Glomerular visceral epithelial cell (primary cell): ENCODE measurements around the gene IL15RA.

ENCODE experiments used
- DNase-seq: peaks from one replicate; pipeline ENCODE4 v3.0.0-alpha.2; 2016; ENCODE audit errors: extremely low spot score

Gene IL15RA, protein sequence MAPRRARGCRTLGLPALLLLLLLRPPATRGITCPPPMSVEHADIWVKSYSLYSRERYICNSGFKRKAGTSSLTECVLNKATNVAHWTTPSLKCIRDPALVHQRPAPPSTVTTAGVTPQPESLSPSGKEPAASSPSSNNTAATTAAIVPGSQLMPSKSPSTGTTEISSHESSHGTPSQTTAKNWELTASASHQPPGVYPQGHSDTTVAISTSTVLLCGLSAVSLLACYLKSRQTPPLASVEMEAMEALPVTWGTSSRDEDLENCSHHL

DNA sequence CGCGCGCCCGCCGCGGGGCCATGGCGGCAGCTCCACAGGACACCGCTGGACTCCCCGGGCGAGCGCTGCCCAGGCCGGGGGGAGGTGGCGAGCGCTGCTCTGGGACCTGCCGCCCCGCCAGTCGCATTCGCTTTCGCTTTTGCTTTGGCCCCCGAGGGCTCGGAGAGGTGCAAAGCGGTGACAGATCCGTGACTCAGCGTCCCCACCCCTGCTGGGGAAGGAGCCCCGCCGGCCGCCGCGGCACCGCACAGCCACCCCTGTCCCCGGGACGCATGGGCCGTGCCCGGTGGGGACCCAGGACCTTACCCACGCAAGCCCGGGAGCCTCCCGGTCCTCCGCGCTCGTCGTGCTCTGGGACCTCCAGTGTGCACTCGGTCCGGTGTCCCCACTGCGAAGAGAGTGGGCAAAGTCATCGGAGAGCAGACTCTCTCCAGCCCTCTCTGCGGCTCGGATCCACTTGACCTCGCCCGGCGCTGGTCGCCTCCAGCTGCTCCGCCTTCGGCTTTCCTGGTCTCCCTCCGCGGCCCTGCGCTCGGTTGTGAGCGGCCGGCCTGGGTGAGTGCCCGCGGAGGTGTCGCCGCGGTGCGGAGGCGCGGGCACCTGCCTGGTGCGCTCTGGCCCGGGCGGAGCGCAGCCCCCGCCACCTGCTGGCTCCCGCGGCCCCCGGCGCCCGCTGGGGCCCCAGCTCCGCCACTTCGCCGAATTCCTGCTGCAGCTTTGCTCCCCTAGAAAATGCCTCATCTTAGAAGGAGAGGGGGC lies at the start of gene IL15RA:
Gene IL15RA (minus strand): TSS at position 73 of the 759 bp plus-strand sequence. CDS start 51 bp downstream, at position 22.
- DNase-seq = peak; percentile 73

DNA sequence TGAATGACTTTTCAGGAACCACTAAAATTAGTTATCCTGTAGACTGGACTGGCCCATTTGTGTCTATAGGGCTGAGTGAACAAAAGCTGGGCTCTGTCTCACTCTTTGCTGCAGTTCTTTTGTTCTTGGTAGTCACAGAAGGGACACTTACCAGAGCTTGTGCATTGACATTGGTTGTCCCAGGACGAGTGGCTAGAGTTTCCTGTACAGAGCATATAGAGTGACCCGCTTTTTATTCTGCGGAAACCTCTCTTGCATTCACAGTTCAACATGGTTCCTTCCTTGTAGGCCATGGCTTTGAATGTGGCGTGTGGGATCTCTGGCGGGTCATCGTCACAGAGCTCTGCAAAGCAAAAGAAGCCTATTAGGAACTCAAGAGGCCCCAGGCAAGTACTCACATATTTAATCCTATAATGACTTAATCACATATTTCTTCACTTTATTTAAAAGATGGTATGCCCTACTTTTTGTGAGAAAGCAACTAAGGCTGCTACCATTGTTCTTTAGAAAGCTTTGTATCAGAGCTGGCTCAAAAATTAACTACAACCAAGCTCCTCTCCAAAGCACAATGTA lies 48.4 kb upstream of the IL15RA start:
- DNase-seq = no peak

DNA sequence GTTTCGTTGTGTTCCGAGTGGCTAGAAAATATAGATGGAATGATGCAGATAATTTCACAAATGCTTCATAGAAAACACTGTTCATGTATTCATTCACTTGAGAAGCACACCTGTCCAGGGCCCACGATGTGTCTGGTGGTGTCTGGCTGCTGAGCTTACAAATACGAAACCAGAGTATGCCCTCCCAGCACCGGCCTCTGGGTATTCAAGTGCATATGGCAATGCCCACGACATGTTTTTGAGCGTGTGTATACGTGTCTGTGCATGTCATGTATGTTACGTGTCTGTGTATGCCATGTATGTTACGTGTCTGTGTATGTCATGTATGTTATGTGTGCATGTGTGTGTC lies 47.0 kb upstream of the IL15RA start:
- no peak for DNase-seq

DNA sequence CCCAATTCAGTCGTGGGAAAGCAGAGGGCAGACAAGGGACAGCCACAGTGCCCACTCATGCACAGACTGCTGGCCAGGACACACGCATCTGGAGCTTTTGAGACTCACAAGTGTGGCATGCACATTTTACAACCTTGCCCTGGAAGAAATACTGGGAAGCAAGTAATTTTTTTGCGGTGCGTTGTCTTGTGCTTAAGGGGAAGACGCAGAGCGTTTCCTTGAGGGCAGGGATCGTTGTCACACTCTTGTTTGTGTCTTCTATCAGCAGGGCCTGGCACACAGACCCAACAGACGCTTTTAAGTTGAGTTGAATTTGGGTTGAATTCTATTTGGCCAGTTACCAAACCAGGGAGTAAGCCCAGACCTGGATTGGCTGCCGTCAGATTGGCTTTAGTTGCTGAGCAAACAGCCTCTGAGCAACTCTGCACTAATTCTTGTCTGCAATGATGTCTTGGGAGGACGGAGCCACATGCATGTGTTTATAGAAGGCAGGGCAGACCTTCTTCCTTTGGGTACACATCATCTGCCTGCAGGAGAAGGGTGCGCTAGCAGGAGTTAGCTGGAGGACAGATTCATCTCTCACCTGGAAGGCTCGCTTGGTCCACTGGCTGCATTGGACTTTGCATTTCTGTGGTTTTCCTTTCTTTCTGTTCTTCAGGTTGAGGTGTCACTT lies 46.5 kb upstream of the IL15RA start:
- DNase-seq = no peak

DNA sequence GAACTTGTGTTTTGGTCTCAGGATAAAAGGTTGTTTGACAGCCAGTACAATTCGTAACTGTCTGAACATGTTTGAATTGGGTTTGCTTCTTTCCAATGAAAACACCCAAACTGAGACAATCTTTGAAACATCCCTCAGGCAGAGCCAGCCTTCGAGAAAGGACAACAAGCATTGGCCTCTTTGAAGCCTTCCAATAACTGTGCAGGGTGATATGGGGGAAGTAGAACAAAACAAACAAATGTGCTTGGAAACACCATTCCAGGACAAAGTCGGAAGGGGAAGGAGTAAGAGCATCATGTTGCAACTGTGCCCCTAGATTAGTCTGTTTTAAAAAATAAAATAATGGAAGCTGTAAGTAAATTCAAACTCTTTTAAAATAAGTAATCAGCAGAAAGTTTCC lies 45.3 kb upstream of the IL15RA start:
- DNase-seq = no peak

DNA sequence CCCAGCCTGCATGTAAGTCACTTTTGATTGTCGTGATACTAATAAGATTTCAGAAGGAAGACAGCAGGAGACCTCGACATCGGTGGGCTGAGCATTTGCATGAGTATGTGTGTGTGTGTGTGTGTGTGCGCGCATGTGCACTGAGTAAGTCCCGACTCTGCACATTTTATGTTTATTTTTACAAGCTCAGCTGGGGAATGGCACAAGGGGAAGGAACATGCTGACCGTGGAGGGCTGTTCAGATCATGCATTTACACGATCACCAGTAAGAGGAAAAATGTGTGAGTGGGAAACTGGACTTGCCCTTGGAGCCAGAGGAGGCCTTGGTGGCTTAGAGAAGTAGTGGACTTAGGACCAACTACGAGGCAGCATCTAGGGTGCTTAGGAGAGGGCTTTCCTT lies 43.5 kb upstream of the IL15RA start:
- no peak for DNase-seq

DNA sequence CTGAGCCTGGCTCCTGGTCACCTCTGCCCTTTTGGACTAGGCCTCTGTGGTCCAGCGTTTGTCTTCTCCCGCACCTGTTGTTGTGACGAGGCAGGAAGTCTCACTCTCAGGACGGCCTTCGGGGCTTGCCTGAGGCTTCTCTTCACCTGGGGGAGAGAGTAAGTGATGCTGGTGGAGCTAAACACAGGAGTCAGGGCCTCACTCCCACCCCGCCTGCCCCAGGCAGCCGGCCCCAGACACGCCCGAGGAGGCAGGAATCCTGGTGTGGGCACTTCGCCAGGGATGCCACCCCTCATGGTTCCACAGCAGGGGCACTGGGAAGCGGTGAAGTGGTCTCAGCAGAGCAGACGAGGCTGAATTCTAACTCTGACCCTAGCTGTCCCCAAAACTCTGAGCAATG lies 42.5 kb upstream of the IL15RA start:
- DNase-seq = no peak

DNA sequence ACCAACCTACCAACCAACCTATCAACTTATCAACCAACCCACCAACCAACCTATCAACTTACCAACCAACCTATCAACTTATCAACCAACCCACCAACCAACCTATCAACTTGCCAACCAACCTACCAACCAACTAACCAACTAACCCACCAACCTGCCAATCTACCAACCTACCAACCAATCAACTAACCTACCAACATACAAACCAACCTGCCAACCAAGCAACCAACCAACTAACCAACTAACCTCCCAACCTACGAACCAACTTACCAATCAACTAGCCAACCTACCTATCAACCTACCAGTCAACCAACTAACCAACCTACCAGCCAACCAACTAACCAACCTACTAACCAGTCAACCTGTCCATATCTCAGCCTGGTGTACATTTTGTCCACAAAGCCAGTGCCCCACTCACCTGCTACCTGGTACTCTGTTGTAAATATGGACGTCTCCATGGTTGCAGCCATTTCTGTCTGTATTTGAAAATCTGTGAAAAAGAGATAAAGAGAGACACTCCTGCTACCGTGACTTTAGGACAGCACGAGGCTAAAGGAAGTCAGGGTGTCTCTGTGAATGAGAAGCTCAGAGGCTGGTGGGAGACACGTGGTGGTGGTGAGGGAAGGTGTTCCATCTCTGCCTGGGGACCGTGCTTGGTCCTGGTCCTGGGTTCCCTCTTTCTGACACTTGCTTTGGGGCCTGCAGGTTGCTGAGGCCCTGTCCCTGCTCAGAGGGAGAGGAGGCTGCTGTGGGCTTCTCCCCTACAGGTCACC lies 41.9 kb upstream of the IL15RA start:
- no peak for DNase-seq

DNA sequence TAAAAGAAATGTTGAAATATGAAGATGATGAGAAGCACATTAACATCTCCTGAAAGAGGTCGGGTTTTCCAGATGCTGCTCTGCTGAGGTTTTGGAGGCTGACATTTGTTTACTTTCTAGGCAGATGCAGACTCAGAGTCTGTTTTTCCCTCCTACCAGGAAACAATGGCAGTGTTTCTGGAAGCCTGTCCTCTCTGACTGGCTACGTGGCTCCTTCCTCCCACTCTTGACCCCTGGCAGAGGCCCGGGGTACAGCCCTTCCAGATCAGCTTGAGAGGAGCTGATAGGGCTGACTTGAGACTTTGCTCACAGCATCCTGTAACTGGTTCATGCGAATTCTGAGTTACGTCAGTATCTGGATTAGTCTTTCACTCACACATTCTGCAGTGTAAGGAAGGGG lies 41.1 kb upstream of the IL15RA start:
- no peak for DNase-seq

DNA sequence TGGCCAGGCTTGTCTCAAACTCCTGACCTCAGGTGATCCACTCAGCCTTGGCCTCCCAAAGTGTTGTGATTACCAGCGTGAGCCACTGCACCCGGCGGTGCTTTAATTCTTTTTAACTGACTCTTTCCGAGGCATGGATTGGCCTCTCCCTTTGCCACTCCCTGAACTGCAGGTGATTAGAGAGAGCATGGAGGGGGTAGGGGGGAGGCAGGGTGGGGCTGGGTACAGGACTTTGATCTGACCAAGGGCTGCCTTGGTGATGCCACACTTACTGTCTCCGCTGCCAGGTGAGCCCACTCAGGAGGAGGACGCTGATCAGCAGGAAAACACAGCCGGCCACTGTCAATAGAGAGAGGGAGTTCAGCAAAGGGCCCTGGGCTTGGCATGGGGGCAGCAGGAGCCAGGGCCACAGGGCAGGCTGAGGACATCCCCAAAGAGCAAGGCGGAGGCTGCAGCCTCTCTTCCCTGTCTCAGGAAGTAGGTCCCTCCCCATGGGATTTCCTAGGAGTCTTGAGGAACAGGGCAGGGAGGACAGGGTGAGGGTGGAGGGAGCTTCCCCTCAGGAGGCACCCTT lies 40.5 kb upstream of the IL15RA start:
- no peak for DNase-seq

DNA sequence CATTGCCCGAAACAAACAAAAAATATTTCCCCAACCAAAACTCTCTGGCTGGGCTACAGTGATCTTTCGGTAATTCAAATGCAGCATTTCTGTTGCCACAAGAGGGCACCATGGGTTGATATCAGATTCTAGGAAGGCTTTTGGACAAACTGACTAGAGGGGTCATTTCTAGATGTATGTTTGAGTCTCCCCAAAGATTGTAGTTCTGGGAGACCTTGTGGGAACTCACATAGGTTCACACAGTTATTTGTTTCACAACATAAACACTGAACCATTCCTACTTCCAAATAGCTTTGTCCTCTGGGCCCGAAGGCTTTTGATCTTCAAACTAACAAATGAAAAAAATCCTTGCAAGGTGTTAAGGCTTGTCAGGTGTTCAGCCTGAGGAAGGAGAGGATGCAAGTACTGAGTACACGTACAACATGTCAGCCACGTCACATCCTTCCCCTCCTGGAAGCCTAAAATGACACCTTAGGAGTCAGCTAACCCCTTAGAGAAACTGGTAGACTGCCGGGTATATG lies 37.0 kb upstream of the IL15RA start:
- DNase-seq = peak; percentile 48

DNA sequence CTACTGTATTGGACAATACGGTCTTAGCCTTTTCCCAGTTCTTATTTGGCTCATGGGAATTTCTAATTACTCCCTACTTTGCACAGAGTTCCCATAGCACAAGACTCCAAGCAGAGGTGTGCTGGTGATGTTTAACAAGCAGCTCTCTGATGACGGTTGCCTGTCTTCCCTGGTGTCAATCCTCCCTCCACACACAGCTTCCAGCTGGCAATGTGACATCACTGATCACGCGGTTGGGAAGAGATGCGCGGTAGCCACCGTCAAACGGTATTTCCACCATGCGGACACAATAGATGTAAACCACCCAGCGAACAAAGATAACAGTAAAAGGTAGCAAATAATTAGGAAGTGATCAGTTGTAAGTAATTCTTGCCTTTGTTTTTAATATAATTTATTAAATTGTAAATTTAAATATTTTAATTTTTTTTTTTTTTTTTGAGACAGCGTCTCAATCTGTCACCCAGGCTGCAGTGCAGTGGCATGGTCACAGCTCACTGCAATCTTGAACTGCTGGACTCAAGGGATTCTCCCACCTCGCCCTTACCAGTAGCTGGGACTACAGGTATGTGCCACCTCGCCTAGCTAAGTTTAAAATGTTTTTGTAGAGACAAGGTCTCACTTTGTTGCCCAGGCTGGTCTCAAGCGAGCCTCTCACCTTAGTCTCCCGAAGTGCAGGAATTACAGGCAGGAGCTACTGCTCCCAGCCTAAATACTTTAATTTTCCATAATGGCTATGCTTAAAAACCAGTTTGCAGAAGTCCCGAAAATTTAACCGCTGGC lies 36.3 kb upstream of the IL15RA start:
- DNase-seq = no peak

DNA sequence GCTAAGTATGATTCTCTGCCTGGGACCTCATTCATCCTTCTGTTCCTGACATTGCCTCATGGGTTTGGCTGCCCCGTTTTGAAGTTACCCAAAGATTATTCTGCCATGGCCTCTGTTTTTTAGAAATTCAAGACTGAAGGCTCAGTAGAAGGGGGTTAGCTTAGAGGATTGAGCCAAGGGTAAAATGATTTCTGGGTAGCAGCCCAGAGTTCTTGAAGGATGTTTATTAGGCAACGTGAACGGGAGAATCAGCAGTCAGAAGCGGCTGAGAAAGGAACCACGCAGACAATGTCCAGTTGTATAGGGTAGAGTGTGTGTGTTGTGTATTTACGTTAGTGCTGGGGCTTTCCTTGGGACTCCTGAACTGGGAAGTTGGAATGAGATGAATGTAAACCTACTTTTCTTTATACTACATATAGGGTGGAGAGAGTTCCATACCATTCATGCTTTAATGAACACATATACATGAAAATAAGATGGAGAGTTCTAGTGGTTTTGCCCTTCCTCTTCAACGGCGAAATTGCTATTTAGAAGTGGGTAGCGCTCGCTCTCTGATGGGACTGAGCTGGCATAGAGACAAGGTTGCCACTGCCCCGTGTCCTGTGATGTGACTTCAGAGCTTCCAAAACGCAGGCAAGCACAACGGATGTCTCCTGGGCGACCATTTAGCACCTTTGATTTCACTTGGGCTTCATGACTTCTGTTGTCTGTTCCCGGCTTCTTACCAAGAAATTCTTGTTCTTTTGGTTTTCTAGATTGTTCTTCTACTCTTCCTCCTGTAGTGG lies 35.0 kb upstream of the IL15RA start:
- DNase-seq = no peak

DNA sequence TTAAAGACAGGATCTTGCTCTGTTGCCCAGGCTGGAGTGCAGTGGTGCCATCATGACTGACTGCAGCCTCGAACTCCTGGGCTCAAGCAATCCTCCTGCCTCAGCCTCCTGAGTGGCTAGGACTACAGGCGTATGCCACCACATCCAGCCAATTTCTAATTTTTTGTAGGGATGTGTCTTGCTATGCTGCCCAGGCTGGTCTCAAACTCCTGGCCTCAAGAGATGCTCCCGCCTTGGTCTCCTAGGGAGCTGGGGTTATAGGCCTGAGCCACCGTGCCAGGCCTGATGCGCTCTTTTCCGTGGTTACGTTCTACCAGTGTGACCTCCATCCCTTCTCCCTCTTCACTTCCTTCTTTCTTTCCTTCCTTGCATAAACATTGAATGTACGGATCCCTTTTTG lies 34.2 kb upstream of the IL15RA start:
- no peak for DNase-seq

DNA sequence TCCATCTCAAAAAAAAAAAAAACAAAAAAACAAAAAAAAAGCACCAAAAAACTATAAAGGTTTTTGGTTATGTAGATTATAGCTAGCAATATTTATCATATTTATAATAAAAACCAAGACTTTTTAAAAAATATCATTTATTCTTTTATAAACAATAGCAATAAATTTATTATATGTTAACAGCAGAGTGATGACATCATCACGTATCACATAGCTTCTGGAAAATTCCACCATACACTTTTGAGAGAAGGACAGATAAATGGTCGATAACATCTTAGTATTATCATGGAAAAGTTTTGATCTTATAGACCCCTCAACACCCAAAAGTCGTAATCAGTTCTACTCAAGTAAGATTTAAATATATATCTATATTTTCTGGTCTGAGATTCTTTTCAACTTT lies 33.2 kb upstream of the IL15RA start:
- DNase-seq = no peak

DNA sequence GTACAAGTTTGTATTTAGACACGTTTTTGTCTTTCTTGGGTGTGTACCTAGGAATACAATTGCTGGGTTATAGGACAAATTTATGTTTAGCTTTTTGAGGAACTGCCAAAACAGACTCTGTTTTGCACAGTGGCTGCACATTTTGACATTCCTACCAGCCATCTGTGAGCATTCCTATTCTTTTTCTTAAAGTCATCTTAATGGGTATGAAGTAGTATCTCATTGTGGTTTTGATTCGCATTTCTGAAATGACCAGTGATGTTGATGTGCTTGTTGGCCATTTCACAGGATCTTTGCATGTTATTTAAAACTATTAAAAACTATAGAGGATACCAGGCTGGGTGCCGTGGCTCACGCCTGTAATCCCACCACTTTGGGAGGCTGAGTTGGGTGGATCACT lies 32.6 kb upstream of the IL15RA start:
- no peak for DNase-seq

DNA sequence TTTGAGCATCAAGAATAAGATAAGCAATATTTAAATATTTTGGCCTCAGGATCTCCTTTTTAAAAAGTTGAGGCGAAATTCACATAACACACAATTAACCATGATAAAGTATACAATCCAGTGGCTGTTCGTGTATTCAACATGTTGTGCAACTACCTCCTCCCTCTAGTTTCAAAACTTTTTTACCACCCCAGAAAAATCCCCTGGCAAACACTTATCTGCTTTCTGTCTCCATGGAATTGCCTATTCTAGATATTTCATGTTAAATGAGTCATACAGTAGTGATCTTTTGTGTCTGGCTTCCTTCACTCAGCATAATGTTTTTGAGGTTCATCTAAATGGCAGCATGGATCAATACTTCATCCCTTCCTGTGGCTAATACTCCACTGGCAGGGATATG lies 31.8 kb upstream of the IL15RA start:
- no peak for DNase-seq

DNA sequence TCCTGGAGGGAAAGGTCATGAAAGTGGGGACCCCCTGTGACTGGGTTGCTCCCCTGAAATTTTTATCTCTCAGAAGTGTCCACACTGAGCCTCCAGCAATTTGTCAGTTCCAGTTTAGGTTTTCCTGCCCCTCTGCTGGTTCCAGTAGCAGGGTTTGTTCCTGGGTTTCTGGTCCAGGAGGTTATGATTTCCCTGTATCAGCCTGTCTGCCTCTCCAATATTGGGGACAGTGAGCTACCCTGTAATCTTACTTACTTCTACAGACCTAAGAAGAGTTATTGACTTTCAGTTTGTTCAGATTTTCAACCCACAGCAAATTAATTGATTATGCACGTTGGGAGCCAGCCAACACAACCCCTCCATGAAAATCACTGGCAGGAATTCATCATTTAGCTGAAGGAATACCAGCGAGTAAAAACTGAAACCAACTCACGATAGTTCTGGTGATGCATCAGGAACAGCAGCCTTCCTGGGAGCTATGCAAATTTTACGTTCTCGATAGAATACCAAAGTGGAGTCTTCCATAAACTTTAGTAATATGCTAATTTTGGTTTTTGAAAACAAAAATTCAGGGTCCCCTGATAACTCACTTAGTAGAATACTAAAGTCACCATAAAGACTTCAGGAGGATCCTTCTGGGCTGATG lies 31.3 kb upstream of the IL15RA start:
- DNase-seq = no peak

DNA sequence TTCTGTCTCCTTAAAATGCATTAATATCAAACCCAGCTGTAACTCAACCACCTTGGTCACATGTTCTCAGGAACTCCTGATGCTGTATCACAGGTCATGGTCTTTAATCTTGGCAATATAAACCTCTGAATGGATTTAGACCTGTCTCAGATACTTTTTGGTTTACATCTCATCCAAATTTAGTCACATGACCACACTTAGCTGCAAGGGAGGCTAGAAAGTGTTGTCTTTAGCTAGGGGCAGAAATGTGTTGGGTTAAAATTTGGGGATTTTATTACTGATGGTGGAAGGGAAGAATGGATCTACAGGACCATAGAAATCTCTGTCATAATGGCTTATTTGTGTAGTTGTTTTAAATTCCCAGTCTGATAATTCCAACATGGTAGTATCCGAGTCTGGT lies 29.6 kb upstream of the IL15RA start:
- DNase-seq = no peak
